Measurements from ENCODE around the gene STX3. TPM values are rescaled to one million over a fixed set of nuclear protein-coding genes. Genes with fewer than 3 reads are reported as not detected.

The STX3 gene
- total RNA-seq, 1 experiment from 2014 or later: 178 TPM

- DNase-seq: no peak
- Mint-ChIP-seq H3K4me1 (ENCODE audit: low read depth, unreplicated experiment) (peaks cover 48% of the 10 kb centered on the region), H3K27me3 (ENCODE audit: insufficient read depth, unreplicated experiment) (no peaks in the 10 kb centered on the region), H3K36me3 (ENCODE audit: insufficient read depth, unreplicated experiment) (peaks cover 83% of the 10 kb centered on the region), H3K27ac (ENCODE audit: unreplicated experiment) (no peak overlapping the region), H3K4me3 (ENCODE audit: unreplicated experiment) (peak overlapping the region; percentile 83), H3K9me3 (ENCODE audit: unreplicated experiment) (no peaks in the 10 kb centered on the region)
- no peaks in the 10 kb centered on the region for H3K27me3 ChIP-seq (replicated peaks; ENCODE audit: control insufficient read depth, insufficient read depth, low read length)
- TF ChIP-seq, protein P1, sequence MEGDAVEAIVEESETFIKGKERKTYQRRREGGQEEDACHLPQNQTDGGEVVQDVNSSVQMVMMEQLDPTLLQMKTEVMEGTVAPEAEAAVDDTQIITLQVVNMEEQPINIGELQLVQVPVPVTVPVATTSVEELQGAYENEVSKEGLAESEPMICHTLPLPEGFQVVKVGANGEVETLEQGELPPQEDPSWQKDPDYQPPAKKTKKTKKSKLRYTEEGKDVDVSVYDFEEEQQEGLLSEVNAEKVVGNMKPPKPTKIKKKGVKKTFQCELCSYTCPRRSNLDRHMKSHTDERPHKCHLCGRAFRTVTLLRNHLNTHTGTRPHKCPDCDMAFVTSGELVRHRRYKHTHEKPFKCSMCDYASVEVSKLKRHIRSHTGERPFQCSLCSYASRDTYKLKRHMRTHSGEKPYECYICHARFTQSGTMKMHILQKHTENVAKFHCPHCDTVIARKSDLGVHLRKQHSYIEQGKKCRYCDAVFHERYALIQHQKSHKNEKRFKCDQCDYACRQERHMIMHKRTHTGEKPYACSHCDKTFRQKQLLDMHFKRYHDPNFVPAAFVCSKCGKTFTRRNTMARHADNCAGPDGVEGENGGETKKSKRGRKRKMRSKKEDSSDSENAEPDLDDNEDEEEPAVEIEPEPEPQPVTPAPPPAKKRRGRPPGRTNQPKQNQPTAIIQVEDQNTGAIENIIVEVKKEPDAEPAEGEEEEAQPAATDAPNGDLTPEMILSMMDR (IDR thresholded peaks at IDR 0.05; ENCODE audit: insufficient read depth in 1 of 2, low read depth in 1 of 2, low read length in 1 of 2, severe bottlenecking in 1 of 2, unreplicated experiment in 1 of 2): no peak
- intact Hi-C loops (cut with micrococcal nuclease; ENCODE audit: unreplicated experiment): loop anchor here (5.0 to 10.0 kb wide), 2 partner anchors 159 to 584 kb away; partner anchors contain the start of gene DTX4
- no TSS peak for BruUV-seq (replicated peaks)
- peaks cover 34% of the 10 kb centered on the region for H3K4me1 ChIP-seq
- H3K36me3 ChIP-seq (ENCODE audit: control insufficient read depth, insufficient read depth, low read length): peaks cover 1% of the 10 kb centered on the region; the same call in 1 of the 2 replicates
- no peak overlapping the region for H3K4me3 ChIP-seq (ENCODE audit: low read depth, low read length)
- ChIA-PET CTCF (no interaction called here), POLR2A (no interaction called here)
- no peaks in the 10 kb centered on the region for H3K9me3 ChIP-seq
Observed at GRCh38 chr11:59758401-59759037, 3.3 kb downstream of the STX3 start.

- no peak overlapping the region for H3K4me3 ChIP-seq (ENCODE audit: low read depth, low read length)
Observed at GRCh38 chr11:59759900-59760299, 4.7 kb downstream of the STX3 start.

DNA sequence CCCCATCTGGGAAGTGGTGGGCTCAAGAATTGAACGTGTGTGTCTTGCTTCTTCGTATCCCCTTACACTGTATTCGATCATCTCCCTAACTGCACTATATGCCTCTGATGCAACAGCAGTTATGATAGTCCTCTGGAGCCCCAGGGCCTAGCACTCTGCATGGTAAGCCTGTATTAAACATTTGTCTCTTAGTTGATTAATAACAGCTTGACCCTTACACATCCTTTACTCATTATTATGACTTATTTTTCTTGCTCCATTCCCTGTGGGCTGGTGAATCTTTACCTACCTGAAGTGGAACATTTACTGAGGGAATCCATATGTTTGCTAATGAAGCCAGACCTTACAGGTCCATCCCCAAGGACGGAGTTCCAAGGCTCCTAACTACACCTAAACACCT, 5.6 kb downstream of the STX3 start:
- POLR2A ChIA-PET: no interaction called here
- Mint-ChIP-seq H3K27ac (ENCODE audit: unreplicated experiment) (no peak overlapping the region), H3K36me3 (ENCODE audit: insufficient read depth, unreplicated experiment) (peaks cover 81% of the 10 kb centered on the region), H3K9me3 (ENCODE audit: unreplicated experiment) (no peaks in the 10 kb centered on the region), H3K27me3 (ENCODE audit: insufficient read depth, unreplicated experiment) (no peaks in the 10 kb centered on the region), H3K4me1 (ENCODE audit: low read depth, unreplicated experiment) (peaks cover 68% of the 10 kb centered on the region), H3K4me3 (ENCODE audit: unreplicated experiment) (no peak overlapping the region)
- DNase-seq: no peak
- BruUV-seq (replicated peaks): no TSS peak
- TF ChIP-seq, protein P1 (IDR thresholded peaks at IDR 0.05; ENCODE audit: insufficient read depth in 1 of 2, low read depth in 1 of 2, low read length in 1 of 2, severe bottlenecking in 1 of 2, unreplicated experiment in 1 of 2): no peak
- intact Hi-C loops (cut with micrococcal nuclease; ENCODE audit: unreplicated experiment): no loop called here
- Histone ChIP-seq H3K27me3 (replicated peaks; ENCODE audit: control insufficient read depth, insufficient read depth, low read length) (no peaks in the 10 kb centered on the region), H3K36me3 (ENCODE audit: control insufficient read depth, insufficient read depth, low read length) (peaks cover 1% of the 10 kb centered on the region; the same call in 1 of the 2 replicates), H3K9me3 (no peaks in the 10 kb centered on the region), H3K4me1 (peaks cover 49% of the 10 kb centered on the region), H3K4me3 (ENCODE audit: low read depth, low read length) (no peak overlapping the region)
- CTCF ChIA-PET: no interaction called here

More at GRCh38 chr11:59759900-59760299, 4.7 kb downstream of the STX3 start:
- Mint-ChIP-seq H3K9me3 (ENCODE audit: unreplicated experiment) (no peaks in the 10 kb centered on the region), H3K27ac (ENCODE audit: unreplicated experiment) (peak overlapping the region; percentile 0), H3K27me3 (ENCODE audit: insufficient read depth, unreplicated experiment) (no peaks in the 10 kb centered on the region), H3K36me3 (ENCODE audit: insufficient read depth, unreplicated experiment) (peaks cover 83% of the 10 kb centered on the region), H3K4me3 (ENCODE audit: unreplicated experiment) (no peak overlapping the region), H3K4me1 (ENCODE audit: low read depth, unreplicated experiment) (peaks cover 61% of the 10 kb centered on the region)
- TF ChIP-seq, protein P1 (IDR thresholded peaks at IDR 0.05; ENCODE audit: insufficient read depth in 1 of 2, low read depth in 1 of 2, low read length in 1 of 2, severe bottlenecking in 1 of 2, unreplicated experiment in 1 of 2): no peak
- ChIA-PET POLR2A (interaction anchor here (0.5 to 0.6 kb wide), 2 partner anchors 54 to 145 kb away, joined by 3 to 4 read pairs; partner anchors contain the start of gene OSBP), CTCF (no interaction called here)
- BruUV-seq (replicated peaks): no TSS peak
- Histone ChIP-seq H3K36me3 (ENCODE audit: control insufficient read depth, insufficient read depth, low read length) (peaks cover 1% of the 10 kb centered on the region; the same call in 1 of the 2 replicates), H3K9me3 (no peaks in the 10 kb centered on the region), H3K4me1 (peaks cover 40% of the 10 kb centered on the region), H3K27me3 (replicated peaks; ENCODE audit: control insufficient read depth, insufficient read depth, low read length) (no peaks in the 10 kb centered on the region)
- intact Hi-C loops (cut with micrococcal nuclease; ENCODE audit: unreplicated experiment): loop anchor here (5.0 to 10.0 kb wide), 2 partner anchors 157 to 585 kb away; partner anchors contain the start of gene DTX4
- DNase-seq: no peak

All from Caco-2 (cell line).